Adrenal gland (tissue), 12 donors: ENCODE measurements around the gene BCL6B. TPM values are rescaled to one million over a fixed set of nuclear protein-coding genes. Genes with fewer than 3 reads are reported as not detected.
"Not testable (repeated sequence)": the region's sequence is repeated elsewhere in the genome, so short reads cannot be mapped to it uniquely, and the experiment has no call there.

ENCODE experiments used
- DNase-seq, 7 donors: peaks; one replicate each; pipeline ENCODE4 v3.0.0-alpha.2; 2019 to 2020
- H3K27ac ChIP-seq, 5 donors: fragments of 200-600 bp; sonication (generic) in 4 of 5; 1 replicate in 3 of 5; 2 replicates in 2 of 5; pipeline versions ENCODE4 v1.5.1 to v1.8.0; 2016 to 2020; ENCODE audit warnings: mild to moderate bottlenecking in 1 of 5
- H3K27me3 ChIP-seq: fragments of 200-600 bp; 2 replicates; pipeline ENCODE4 v1.8.0; 2021
- H3K36me3 ChIP-seq, 2 donors: fragments of 200-600 bp; replicated peaks in 1 of 2; 1 replicate in 1 of 2; 2 replicates in 1 of 2; pipeline versions ENCODE4 v1.5.1 to v1.8.0; 2018 to 2022
- H3K4me1 ChIP-seq, 2 donors: fragments of 200-600 bp; replicated peaks in 1 of 2; 1 replicate in 1 of 2; 2 replicates in 1 of 2; pipeline versions ENCODE4 v1.5.1 to v1.8.0; 2018 to 2021
- H3K4me3 ChIP-seq, 4 donors: fragments of 200-600 bp; sonication (generic) in 3 of 4; one replicate each; pipeline ENCODE4 v1.5.1; 2016 to 2018
- H3K9me3 ChIP-seq, 3 donors: fragments of 200-600 bp; sonication (generic) in 1 of 3; replicated peaks in 1 of 3; 1 replicate in 2 of 3; 2 replicates in 1 of 3; pipeline versions ENCODE4 v1.5.1 to v1.8.0; 2016 to 2021
- CTCF ChIP-seq, 6 experiments: fragments of 450-650 bp in 4 of 6; fragments of 200-600 bp in 2 of 6; sonication (generic) in 1 of 6; IDR thresholded peaks; 1 replicate in 5 of 6; 2 replicates in 1 of 6; pipeline versions ENCODE4 v1.5.1 to v1.8.0; 2016 to 2021; ENCODE audit warnings: antibody characterized with exemption in 6 of 6, mild to moderate bottlenecking in 2 of 6, moderate library complexity in 1 of 6
- POLR2A ChIP-seq, 2 donors: fragments of 450-650 bp; IDR thresholded peaks; one replicate each; pipeline ENCODE4 v1.6.1; 2017; ENCODE audit warnings: antibody characterized with exemption in 2 of 2, mild to moderate bottlenecking in 2 of 2, moderate library complexity in 1 of 2
- WGBS, 4 donors: extraction: QIAGEN DNeasy Blood & Tissue Kit in 2 of 4; methylation state at CpG; one replicate each; pipeline versions ENCODE4 v1.1.5 to v1.1.7; 2013 to 2017; 5-methylcytosine and 5-hydroxymethylcytosine counted together
- intact Hi-C, 2 donors: fragments of 100-400 bp; cut with DNase I; formaldehyde crosslinking; loops; one replicate each; pipeline versions ENCODE4 v1.14.1 to v1.15.0; 2022 to 2023
- polyA plus RNA-seq, 3 donors: library from polyadenylated mRNA; stranded (reverse); fragments of 200-250 nt in 2 of 3; fragments of 350-450 nt in 1 of 3; fragmentation: Illumina TruSeq in 1 of 3; extraction: RNeasy Lipid Tissue Mini Kit (QIAGEN cat#74804) in 1 of 3; gene quantifications; one replicate each; pipeline ENCODE4 v1.2.3, GENCODE V29; 2013 to 2014
- total RNA-seq, 9 donors: library from RNA; depleted of rRNA in 4 of 9; stranded (reverse); fragments of >200 nt in 4 of 9; fragments of 120-200 nt in 1 of 9; fragmentation: NEBNext Ultra II Directional in 1 of 9; extraction: Animal tissue kit (Norgen Biotek cat#: 25700) in 1 of 9; gene quantifications; one replicate each; pipeline versions ENCODE4 v1.1.0 to v1.2.4, GENCODE V29; 2013 to 2023
- donor health status: healthy with polysubstance abuse.
- donor health status: Bipolar disorder and iron deficiency.
- donor health status: DM: yes; HTN: yes; CAD: no.
- donor health status: DM: no; HTN: no; CAD: no.
- donor health status: DM: no; HTN: no; CAD: no.
- donor health status: DM: yes; HTN: yes; CAD: no.

The BCL6B gene
- total and polyA plus RNA-seq, 12 donors: 2.9 to 17.0 (median 8.8) TPM

- no peak for TF ChIP-seq POLR2A (IDR thresholded peaks at IDR 0.05)
- no peak for TF ChIP-seq CTCF (IDR thresholded peaks at IDR 0.05)
- WGBS, 4 donors: 32 to 49% (median 35%) methylated on average over 3 of the region's 3 CpGs
- intact Hi-C loops: no loop called here
These were observed 36.2 kb upstream of the BCL6B start for GRCh38 chr17:6986676-6987075.

GRCh38 chr17:6989779-6990178, 33.1 kb upstream of the BCL6B start:
- no peaks in the 10 kb centered on the region for H3K27me3 ChIP-seq
- TF ChIP-seq POLR2A (IDR thresholded peaks at IDR 0.05): no peak
- no peak for TF ChIP-seq CTCF (IDR thresholded peaks at IDR 0.05)
- no peak overlapping the region for H3K27ac ChIP-seq
- H3K9me3 ChIP-seq: no peaks in the 10 kb centered on the region
- DNase-seq: no peak
- no peaks in the 10 kb centered on the region for H3K36me3 ChIP-seq
- intact Hi-C loops: no loop called here
- H3K4me1 ChIP-seq: no peaks in the 10 kb centered on the region
- no peak overlapping the region for H3K4me3 ChIP-seq
- 47 to 100% (median 75%) methylated on average over 1 to 2 of the region's 2 CpGs for WGBS, 4 donors

More at GRCh38 chr17:6986676-6987075, 36.2 kb upstream of the BCL6B start:
- no peak for DNase-seq
- Histone ChIP-seq H3K4me1 (no peaks in the 10 kb centered on the region), H3K36me3 (no peaks in the 10 kb centered on the region), H3K27ac (no peak overlapping the region), H3K9me3 (no peaks in the 10 kb centered on the region), H3K27me3 (no peaks in the 10 kb centered on the region), H3K4me3 (no peak overlapping the region)

GRCh38 chr17:6993613-6994056, 29.2 kb upstream of the BCL6B start:
- H3K36me3 ChIP-seq, intact Hi-C loops, H3K4me1 ChIP-seq, H3K4me3 ChIP-seq, H3K27me3 ChIP-seq, H3K27ac ChIP-seq, H3K9me3 ChIP-seq, DNase-seq: not testable (repeated sequence)
- WGBS, 4 donors: 77 to 84% (median 82%) methylated on average over 5 of the region's 5 CpGs

GRCh38 chr17:6994118-6994598, 28.7 kb upstream of the BCL6B start:
- no peak overlapping the region for H3K4me3 ChIP-seq
- no peaks in the 10 kb centered on the region for H3K27me3 ChIP-seq
- H3K27ac ChIP-seq: no peak overlapping the region
- H3K9me3 ChIP-seq: no peaks in the 10 kb centered on the region
- intact Hi-C loops: no loop called here
- H3K4me1 ChIP-seq: peaks cover 0 to 8% of the 10 kb centered on the region in 2 donors
- no peak for DNase-seq
- H3K36me3 ChIP-seq: peaks cover 0 to 3% of the 10 kb centered on the region in 2 donors
- TF ChIP-seq CTCF (IDR thresholded peaks at IDR 0.05) (no peak), POLR2A (IDR thresholded peaks at IDR 0.05) (no peak)
- WGBS, 4 donors: 86 to 89% (median 87%) methylated on average over 10 of the region's 10 CpGs

GRCh38 chr17:6994666-6995256, 28.1 kb upstream of the BCL6B start:
- no peak overlapping the region for H3K27ac ChIP-seq
- no peak for DNase-seq
- H3K9me3 ChIP-seq: no peaks in the 10 kb centered on the region
- peaks cover 0 to 6% of the 10 kb centered on the region in 2 donors for H3K36me3 ChIP-seq
- H3K27me3 ChIP-seq: no peaks in the 10 kb centered on the region
- intact Hi-C loops: no loop called here
- TF ChIP-seq CTCF (IDR thresholded peaks at IDR 0.05): no peak
- WGBS, 4 donors: 88 to 94% (median 92%) methylated on average over 9 of the region's 9 CpGs
- peaks cover 0 to 8% of the 10 kb centered on the region in 2 donors for H3K4me1 ChIP-seq
- no peak overlapping the region for H3K4me3 ChIP-seq
